GM18858 (cell line): Measurements from ENCODE around the gene CD52.
A peak's percentile ranks its signal among the peaks of the same experiment; 100 is the strongest.
"Not testable (repeated sequence)": the region's sequence is repeated elsewhere in the genome, so short reads cannot be mapped to it uniquely, and the experiment has no call there.

Source experiments
- ATAC-seq: cut with Tn5 transposase; IDR thresholded peaks from one replicate; pipeline ENCODE4 v1.9.1; 2021; ENCODE audit not compliant: unreplicated experiment

Gene CD52

DNA sequence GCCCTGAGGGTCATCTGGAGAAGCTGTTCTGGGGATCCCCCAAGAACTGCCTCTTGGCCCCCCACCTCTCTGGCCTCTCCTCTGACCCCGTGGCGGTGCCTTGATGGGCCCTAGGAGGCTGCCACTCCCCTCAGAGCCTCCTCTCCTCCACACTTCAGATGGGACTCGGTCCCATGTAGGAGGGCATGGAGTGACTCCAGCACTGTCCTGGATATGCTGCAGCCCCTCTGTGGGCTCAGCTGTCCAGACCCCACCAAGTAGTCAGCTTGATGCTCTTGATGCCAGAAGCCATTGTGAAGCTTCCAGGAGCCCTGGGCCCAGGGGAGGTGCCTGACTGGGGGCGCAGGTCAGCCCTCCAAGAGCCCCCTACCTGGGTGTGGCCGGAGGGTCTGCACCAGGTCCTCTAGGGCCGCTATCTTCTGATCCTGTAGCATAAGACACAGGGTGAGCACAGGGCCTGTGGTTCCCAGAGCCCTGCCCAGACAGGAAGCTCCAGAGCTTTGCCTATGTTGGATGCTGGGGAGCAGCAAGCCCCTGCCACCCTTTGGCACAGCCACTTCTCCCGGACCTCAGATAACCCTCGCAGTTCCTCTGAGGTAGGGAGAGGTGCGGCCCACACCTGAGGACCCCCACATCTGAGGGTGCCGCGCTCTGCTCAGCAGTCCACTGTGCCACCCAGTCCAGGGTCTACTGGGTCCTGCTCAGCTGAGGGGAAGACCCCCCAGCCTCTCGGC, 20.5 kb upstream of the CD52 start:
- no peak for ATAC-seq

DNA sequence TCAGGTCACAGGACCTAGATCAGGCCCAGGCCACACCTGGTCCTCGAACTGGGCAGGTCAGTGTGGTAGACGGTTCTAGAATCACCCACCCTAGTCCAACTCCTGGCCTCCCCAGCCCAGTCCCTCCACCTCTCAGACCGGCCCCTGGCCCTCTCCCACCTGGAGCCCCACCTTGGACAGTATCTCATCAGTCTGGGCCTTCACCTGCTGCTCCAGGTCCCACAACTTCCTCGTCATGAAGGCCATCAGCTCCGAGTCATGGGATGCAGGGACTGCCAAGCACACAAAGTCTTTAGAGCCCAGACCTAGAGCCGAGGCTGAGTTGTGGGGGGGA, 20.0 kb upstream of the CD52 start:
- no peak for ATAC-seq

DNA sequence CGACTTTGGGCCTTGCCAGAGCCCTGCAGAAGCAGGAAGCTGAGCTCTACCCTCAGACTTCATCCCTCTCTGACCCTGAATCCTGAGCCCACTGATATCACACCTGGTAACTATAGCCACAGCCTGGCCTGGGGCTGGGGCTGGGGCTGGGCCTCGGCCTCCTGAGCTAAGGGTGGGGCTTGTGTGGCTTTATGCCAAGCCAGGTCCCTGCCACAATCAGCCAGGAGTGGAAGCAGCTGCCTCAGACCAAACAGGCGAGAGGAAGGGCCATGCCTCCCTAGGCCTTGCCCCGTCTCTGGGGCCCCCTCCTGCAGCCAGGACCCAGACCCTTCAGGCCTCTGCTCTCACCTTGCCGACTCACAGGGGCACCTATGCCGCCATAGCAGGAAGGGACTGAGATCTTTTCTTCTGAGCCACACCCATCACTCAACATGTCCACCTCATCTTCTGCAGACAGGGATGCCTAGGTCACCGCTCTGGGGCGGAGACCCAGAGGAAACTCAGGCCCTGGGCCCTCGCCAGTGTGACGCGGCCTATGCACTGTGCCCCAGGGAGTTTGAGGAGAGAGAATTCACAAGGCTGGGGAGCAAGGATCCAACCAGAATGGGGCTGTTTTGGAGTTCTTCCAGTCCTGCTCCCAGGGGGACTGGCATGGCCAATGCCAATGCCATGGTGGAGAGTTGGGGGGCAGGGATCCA, 17.0 kb upstream of the CD52 start:
- no peak for ATAC-seq

DNA sequence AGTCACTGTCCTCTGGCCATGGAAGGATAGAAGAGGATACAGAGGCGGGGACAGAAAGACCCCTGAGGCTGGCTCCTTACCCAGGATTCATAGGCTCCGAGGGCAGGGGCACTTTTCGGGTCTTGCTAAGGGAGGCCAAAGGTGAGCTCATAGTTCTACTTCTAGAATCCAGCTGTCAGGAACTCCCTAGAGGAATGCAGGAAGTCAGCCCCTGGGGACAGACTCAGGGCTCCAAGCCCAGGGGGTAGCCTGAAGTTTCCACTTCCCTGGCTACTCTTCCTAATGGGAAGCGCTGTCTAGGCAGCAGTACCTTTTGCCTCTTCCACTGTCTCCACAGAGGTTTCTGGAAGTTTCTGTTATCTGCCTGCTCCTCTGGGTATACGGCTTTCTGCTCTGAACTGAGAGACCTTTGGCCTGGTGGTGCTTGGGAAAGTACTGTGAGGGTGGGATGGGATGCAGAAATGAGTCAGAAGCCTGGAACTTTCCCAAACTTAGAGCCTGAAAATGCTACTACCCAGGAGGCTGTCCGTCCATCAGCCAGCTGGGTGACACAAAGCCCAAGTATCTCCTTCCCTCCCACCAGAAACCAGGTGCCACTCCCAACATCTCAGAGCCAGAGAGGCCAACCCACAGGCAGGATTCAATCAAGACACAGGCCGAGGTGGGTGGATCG, 14.9 kb upstream of the CD52 start:
- no peak for ATAC-seq

DNA sequence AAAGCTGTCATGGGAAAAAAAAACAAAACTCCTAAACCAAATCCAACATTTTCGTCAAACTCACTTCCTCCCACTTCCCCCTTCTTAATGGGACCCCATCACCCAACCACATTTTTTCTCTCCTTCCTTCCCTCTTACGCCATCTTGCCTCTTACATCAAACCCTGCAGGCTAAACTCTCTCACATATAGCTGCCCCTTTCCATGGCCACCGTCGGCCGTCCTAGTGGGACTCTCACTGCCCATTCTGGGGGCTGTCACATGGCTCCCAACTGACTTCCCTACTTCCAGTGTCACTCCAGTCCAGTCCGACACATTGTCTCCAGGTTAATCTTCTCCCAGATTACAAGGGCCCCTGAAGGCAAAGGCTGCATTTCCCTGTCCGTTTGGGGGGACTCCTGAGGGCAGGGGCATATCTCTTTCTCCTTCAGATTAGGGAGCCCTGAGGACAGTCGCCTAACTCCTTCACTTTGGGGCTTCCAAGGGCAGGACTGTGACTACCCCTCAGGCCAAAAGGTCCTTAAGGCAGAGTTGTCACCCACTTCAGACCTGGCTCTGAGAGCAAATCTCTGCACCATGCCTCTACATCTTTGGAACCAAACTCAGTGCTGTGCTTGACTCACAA, 12.0 kb upstream of the CD52 start:
- ATAC-seq = peak; percentile 10

DNA sequence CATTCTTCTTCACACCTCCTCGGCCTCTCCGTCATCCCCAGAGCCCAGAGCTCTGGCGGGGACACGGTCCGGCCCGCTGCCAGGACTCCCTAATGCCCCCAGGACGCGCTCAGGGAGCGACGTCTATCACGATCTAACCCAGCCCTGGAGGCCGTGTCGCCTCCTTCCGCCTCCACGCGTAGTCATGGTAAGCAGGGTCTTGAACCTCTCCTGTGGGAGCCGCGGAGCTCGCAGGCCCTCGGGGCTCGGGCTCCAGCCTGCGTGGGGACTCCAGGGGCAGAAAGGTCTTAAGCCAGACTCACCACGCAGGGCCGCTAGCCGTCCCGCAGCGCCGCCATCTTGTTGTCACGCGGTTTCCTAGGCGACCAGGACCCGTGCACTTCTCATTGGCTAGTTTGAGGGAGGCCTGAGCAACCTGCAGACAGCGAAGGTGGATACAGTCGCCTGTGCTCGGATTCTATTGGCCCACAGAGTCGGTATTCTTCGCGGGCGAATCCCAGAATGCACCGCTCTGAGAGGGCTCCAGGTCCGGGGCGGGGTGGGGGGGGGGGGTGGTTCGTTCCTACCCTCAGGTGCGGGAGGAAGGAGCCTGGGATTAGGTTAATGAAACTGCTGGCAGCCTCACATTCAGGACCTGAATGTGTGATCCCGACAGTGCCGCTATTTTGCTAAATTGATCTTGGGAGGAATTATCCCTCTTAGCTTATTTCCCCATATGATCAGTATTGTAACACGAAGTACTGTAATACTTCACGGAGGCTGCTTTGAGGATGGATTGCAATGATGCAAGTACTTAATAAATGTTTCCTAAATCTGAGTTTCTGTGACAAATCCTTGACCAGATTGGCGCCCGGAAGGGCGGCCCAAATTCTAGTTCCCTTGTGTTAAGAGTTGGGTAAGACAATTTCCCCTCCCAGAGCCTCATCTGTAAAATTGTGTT, 11.2 kb upstream of the CD52 start, which contains the start of gene UBXN11:
TSS of gene UBXN11 (minus strand) at position 347 of the 940 bp plus-strand sequence. CDS start 3,753 bp downstream, outside the sequence.
- ATAC-seq = peak; percentile 82

DNA sequence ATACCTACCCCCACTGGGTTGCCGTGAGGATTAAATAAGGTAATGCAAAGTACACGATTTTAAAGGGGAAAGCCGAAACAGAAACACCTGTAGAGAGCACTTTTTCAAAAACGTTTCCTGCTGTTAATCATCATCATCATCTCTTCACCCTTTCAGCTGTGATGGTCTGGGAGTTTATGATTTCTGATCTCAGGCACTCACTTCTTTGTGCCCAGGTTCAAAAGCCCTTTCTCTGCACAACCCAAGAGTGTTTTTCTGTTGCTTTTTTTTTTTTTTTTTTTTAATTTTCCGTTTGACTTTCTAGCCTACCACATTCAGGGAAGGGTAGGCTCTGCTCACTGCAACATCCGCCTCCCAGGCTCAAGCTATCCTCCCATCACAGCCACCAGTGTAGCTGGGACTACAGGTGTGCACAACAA, 10.4 kb upstream of the CD52 start:
- no peak for ATAC-seq

DNA sequence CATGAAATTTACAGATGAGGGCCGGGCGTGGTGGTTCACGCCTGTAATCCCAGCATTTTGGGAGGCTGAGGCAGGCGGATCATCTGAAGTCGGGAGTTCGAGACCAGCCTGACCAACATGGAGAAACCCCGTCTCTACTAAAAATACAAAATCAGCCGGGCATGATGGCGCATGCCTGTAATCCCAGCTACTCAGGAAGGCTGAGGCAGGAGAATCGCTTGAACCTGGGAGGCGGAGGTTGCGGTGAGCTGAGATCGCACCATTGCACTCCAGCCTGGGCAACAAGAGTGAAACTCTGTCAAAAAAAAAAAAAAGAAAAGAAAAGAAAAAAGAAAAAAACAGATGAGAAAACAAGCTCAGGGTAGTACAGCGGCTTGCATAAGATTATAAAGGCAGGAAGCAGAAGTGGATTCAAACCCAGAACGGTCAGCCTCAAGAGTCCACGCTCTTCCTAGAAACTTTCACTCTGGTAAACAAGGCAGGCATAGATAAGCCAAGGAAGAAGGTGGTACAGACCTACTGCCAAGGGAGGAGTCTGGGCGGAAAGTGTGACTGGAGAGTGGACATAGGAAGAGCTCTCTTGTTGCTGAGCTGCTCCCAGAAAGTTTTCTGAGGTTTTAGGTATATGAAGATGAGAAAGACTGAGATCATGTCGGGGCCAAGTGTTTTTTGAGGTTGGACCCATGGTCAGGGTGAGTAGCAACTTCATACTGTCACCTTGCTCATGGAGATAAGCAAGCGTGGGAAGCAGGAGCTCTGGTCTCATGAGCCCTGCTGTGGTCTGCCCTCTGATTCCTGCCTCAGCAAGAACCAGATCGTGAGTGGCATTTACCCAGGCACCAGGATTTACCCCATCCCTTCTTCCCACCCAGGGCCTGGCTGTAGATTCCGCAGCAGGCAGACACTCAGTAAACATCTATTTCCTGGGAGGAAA, 9.5 kb upstream of the CD52 start:
- not testable (repeated sequence) for ATAC-seq

DNA sequence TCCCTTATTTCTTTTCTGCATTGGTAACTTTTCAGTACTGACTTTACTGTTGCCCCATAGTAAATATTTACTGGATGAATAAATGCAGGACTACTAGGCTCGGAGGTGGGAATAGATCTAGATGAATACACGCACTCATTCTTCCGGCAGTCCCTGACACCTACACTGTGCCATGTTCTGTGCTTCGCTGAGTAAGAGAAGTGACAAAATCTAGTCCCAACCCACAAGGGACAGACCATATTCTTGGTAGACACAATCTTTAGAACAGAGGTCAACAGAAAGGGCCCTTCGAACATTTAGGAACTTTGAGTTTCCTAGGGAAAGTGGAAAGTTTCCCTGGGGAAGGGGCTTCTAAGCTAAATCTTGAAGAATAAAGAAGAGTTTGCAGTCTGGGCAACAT, 3.3 kb upstream of the CD52 start:
- ATAC-seq = no peak

DNA sequence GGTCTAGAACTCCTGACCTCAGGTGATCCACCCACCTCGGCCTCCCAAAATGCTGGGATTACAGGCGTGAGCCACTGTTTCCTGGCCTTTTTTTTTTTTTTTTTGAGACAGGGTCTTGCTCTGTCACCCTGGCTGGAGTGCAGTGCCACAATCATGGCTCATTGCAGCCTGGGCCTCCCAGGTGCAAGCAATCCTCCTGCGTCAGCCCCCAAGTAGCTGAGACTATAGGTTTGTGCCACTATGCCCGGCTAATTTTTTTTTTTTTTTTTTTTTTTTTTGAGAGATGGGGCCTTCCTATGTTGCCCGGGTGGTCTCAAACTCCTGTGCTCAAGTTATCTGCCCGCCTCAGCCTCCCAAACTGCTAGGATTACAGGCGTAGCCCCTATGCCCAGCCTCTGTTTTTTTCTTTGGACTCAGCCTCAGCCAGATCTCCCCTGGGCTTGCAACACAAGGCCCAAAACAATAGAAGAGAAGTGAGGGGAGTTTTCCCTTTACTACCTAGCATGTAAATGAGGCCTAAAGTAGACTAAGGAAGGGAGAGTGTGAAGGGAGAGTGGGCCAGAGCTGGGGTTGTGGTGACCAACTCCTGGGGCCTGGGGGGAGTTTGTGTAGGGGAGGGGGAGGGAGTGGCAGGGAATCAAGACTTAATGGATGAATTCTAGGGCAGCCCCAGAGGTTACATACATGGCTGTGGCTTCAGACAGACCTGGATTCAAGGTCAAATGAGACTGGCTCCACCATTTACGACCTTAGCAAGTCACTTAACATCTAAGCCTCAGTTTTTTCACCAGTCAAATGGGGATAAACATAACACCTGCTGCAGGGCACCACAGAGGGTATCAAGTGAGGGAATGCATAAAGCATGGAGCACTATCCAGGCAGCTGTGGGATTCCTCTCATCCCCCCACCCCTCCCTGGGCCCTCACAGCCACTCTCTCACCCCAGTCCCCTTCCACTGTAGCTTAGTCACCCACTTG, 1.6 kb upstream of the CD52 start:
- no peak for ATAC-seq

DNA sequence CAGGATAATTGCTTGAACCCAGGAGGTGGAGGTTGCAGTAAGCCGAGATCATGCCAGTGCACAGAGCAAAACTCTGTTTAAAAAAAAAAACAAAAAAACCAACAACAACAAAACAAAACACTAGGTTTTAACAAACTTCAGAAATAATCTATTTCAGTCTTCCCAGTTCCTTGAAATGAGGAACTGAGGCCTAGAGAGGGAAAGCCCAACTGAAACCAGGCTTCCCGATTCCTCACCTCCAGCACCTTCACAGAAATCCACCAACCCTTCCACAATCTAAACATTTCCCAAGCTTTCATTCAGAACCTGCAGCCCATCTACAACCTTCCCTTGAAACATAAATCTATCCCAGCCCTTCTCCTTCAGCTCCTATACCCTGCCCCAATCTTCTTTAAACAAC, 612 bp upstream of the CD52 start:
- no peak for ATAC-seq

DNA sequence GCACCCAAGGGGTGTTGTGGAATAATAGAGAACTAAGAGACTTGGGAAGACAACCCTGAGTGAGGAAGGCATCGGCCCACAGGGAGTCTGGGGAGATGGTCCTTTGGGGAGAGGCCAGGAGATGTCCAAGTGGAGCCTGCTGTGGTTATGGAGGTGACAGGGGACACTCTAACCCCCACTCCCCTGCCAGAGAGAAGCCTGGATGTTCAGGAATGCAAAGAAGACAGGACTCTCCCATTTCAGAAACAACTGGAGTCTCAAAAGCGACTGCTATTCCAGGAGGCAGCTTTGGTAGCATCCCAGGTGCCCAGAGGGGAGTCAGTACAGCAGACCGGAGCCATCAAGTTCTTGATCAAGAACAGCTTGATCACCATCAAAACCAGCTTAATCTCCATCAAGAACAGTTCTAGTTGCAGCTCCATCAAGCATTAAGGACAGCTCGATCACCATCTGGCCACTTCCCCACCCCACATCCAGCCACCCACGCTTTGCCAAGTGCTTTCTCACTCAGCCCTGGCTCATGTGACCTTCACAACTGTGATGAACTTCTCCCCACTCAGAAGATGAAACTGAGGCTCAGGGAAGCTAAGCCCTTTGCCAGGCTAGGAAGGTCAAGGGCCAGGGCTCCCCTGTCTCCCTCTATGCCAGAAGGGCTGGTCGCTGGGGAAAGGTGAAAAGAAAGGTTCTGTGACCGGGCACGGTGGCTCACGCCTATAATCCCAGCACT, 743 bp downstream of the CD52 start:
- ATAC-seq = no peak

DNA sequence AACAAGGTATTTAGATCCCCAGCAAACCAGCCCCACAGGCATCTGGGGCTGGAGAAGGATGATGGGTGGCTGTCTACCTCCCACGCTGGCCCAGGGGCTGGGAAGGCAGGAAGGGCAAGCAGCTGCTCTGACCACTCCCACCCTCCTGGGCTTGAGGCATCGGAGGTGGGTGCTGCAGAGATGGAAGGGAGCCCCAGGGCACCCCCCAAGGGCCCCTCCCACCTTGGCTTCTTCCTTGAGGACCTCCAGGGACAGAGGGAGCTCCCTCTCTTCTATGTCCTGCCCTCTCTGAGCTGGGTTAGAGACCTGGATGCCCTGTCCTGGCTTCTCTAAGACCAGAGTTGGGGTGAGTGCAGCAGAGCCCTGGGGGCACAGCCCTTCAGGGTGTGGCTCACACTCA, 3.1 kb downstream of the CD52 start:
- no peak for ATAC-seq

DNA sequence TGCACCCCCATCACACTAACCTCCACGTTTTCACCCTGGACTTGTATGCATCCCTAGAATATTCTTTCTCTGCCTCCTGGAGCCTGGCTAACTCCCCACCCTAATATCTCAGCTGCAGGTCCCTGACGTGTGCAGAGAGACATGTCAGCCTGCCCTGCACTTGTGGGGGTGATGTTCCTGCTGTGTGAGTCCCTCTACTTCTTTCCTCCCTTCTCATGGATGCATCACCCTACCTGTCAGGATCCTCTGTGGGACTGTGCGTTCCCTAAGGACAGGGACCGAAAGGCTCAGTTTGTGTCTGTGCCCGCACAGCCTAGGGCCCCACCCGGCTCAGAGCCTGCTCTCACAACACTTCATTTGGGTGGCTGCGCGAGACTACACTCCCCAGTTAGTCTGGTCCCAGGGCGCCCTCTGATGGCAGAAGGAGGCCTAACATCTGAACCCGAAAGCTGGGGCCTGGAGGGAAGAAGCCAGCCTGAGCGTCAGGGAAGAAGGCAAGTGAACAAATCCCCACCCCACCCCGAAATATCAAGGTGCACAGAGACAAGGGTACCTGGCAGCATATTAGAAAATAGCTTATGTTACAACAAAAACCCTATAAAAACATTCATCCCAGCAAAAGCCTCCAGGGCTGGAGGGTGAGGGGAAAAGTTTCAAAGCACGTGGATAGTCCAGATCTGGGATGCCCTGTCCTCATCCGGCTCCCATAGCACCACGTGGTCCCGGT, 3.7 kb downstream of the CD52 start:
- ATAC-seq = no peak

DNA sequence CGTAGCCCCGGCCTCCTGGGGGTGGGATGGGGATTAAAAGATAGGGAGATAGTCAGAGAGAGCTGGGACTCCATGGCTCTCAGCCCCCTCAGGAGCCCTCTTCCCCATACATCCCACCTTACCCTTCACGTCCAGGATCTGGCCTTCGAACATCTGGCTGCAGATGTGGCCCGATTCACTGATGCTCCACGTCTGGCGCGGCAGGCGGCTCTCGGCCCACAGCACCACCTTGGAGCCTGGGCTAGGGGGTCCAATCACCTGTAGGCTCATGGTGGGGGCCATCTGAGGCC, 4.2 kb downstream of the CD52 start:
- ATAC-seq = no peak

DNA sequence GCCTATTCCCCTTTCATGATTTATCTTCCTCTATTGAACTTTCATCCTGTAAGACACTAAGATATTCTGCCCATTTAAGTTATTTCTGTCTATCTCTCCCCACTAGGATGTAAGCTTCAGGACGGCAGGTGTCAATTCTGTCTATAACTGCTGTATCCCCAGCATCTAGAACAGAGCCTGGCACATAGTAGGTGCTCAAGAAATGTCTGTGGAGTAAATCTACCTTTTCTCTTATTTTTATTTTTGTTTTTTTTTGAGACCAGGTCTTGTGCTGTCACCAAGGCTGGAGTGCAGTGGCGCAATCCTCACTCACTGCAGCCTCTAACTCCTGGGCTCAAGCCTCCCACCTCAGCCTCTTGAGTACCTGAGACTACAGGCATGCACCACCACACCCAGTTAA, 5.6 kb downstream of the CD52 start:
- ATAC-seq = no peak

DNA sequence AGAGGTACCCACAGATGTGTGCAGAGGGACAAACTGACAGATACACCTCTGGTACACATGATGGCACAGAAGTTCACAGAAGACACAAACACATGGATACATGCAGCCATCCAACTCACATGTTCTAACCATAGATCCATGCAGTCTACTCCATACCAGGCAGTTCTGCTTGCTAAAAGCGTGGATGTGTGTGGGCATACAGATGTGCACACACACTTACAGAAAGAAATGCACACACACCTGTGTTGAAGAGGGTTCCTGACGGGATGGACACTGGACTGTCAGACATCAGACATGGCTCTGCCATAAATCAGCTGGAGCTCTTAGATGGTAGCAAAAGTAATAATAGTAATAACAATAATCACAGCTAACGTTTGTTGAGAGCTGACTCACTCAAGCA, 6.8 kb downstream of the CD52 start:
- no peak for ATAC-seq
